HG03378 (cell line): ENCODE results near the gene COX4I1.
"Not testable (repeated sequence)": the region's sequence is repeated elsewhere in the genome, so short reads cannot be mapped to it uniquely, and the experiment has no call there.

Experiments
- ATAC-seq: cut with Tn5 transposase; IDR thresholded peaks from one replicate; pipeline ENCODE4 v1.9.1; 2021; ENCODE audit warnings: mild to moderate bottlenecking, moderate library complexity; ENCODE audit not compliant: unreplicated experiment

Gene COX4I1

DNA sequence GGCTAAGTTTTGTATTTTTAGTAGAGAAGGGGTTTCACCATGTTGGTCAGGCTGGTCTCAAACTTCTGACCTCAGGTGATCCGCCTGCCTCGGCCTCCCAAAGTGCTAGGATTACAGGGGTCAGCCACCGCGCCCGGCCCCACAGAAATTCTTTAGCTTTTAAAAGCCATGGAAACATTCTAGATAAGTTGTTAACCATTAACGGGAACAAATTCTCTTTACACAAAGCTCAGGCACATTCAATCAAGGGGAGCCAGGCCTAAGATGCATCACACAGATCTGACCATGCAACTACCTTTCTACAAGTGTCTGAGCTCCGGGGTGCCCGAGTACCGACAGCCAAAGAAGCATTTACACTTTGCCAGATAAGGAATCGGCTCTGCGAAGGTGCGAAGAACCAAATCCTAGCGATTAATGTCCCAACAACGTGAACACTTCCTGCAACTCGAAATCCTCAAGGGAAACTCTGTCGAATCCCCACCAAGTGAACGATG lies 1.2 kb upstream of the COX4I1 start:
- ATAC-seq, result no peak

DNA sequence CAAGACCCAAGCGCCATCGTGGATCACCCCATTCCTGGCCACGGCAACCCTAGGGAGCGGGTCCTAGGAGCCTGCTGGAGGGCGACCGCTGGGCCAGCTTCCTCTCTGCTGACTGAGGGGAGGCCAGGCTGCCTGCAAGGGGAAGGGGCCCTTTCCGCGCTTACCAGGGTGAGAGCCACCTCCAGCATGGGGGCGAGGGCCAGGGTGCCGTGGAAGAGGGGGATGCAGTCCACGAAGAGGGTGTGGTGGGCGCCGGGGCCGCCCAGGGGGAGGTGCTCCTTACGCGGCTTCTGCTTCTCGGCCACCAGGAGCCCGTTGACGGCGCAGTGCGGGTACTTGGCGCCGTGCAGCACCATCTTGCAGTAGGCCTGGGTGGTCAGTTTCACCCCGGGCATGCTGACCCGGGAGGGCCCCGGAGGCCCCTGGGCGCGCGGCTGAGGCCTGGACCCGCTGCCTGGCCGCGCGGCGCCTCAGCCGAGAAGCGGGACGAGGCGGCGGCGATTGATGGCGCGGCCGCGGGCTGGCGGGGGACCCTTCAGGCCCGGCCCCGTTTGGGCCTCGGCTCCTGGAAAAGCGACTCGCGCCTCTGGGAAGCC lies 496 bp upstream of the COX4I1 start:
- no peak for ATAC-seq

DNA sequence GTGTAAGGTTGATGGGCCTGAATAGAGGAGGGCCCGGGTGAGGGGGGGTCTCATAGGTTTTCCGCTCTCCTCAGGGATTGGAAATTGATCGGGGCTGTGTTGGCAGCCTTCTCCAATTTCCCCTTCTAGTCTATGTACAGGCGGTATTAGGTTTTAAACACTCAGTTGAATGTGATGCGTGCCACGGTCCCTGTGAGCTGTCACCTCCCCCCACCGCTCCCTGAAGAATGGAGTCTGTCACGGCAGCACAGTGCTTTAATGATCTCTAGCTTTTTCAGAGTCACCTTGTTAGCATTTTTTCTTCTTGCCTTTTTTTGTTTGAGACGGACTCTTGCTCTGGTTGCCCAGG lies 800 bp downstream of the COX4I1 start:
- peak; percentile 7 for ATAC-seq

DNA sequence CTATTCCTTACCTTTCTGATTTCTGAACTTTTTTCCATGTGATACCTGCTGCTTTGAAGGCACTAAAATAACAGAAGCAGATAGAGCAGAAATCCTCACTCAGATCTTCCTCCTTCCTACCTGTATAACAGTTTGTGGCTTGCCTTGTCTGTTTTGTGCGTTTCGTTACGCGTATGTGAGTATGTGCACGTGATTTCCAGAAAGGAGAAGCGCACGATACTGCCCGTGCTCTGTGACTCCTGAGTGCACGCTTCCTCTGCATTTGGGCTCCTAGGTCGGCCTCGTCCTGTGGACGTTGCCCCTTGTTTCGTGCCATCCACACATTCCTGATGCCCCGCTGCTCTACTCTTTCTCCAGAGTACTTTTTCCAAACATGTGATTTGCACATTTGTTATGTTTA lies 4.1 kb downstream of the COX4I1 start:
- no peak for ATAC-seq

DNA sequence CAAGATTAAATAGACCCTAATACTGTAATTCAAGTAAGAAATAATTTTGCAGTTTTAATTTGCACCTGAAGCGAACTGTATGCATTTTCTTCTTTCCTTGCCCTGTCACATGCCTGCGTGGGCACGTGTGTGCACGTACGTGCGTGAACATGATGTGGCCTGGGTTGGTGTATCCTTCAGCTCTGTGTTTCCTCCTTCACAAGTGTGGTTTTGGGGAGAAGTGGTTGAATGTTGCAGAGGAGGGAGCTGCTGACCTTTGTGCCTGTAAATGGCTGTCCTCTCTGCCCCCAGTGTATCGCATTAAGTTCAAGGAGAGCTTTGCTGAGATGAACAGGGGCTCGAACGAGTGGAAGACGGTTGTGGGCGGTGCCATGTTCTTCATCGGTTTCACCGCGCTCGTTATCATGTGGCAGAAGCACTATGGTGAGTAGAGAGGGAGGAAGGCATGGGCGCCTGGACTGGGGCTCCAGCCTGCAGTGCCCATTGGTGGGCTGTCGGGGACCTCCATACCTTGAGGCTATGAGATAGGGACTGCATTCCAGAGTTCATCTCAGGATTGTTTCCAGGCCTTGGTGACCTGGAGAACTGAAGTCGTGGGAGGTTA lies 6.0 kb downstream of the COX4I1 start:
- no peak for ATAC-seq

DNA sequence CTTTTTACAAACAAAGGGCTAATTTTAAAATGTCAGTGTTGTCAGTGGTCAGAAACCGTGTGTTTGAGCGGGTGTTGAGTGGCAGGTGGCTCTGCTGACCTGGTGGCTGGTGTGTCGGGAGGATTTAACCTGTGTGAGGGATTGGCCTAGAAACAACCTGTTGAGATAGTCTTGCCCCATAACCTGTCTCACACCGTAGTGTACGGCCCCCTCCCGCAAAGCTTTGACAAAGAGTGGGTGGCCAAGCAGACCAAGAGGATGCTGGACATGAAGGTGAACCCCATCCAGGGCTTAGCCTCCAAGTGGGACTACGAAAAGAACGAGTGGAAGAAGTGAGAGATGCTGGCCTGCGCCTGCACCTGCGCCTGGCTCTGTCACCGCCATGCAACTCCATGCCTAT lies 7.0 kb downstream of the COX4I1 start:
- ATAC-seq, result no peak

DNA sequence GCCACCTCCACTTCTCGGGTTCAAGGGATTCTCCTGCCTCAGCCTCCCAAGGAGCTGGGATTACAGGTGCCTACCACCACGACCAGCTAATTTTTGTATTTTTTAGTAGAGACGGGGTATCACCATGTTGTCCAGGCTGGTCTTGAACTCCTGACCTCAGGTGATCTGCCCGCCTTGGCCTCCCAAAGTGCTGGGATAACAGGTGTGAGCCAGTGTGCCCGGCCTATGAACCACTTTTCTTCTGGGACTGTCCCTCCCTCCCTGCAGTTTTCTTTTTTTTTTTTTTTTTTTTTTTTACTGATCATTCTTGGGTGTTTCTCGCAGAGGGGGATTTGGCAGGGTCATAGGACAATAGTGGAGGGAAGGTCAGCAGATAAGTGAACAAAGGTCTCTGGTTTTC lies 7.8 kb downstream of the COX4I1 start:
- ATAC-seq, result not testable (repeated sequence)

DNA sequence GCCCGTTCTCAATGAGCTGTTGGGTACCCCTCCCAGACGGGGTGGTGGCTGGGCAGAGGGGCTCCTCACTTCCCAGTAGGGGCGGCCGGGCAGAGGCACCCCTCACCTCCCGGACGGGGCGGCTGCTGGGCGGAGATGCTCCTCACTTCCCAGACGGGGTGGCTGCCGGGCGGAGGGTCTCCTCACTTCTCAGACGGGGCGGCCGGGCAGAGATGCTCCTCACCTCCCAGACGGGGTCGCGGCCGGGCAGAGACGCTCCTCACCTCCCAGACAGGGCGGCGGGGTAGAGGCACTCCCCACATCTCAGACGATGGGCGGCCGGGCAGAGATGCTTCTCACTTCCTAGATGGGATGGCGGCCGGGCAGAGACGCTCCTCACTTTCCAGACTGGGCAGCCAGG lies 8.6 kb downstream of the COX4I1 start:
- ATAC-seq, result not testable (repeated sequence)

DNA sequence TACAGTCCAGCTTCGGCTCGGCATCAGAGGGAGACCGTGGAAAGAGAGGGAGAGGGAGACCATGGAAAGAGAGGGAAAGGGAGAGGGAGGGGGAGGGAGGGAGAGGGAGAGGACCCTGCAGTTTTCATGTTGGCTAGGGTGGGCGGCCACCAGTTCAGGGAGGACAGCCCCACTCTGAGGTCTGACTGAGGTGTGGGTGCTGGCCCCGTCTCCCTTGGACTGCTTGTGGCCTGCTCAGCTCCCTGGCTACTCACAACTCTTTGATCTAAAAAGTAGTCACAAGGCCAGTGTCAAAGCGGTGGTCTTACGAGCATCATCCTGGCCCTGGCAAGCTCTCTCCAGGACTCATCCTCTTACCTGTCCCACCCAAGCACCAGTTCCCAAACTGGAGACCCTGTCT lies 9.4 kb downstream of the COX4I1 start:
- no peak for ATAC-seq

DNA sequence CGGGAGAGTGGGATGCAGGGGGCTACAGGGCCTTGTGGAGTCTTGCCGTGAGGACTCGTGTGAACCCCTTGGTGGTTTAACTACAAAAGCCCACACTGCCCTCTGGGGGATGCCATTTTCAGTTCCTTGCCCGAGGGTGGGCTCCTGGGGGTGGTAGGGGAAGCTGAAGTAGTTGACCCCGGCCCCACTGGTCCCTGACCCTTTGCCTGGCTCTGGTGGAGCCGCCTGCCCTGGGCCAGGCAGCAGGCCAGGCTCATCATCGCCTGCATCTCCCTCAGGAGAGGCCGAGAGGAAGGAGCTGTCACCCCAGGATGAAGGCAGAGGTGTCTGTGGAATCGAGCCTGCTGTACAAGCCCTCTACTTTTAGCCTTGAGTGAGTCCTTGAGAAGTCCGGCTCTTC lies 10.2 kb downstream of the COX4I1 start:
- no peak for ATAC-seq

DNA sequence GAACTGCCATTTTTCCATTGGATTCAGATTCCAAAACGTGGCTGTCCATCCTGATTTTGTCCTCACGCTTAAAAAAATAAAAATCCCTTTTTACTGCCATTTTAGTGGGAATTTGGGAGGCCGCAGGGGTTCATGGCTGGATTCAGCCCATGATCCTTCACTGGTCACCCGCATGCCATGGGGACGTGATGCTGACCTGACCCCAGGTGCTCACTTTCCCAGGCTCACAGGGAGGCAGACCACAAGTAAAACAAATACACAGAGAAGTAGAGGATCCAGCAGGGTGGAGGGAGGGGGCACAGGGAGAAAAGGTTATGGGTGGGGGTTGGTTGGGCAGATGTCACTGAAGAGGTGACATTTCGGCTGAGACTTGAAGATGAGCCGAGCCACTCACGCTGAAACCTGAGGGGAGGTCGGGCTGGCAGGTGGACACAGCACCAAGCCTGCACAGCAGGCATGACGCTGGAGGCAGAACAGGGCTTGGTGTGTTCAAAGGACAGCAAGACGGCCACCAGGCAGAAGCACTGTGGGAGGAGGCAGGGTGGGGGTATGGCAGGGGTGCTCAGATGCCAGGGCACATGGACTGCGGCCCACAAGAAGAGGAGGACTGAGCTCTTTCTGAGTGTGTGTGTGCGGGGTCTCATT lies 10.7 kb downstream of the COX4I1 start:
- ATAC-seq, result no peak

DNA sequence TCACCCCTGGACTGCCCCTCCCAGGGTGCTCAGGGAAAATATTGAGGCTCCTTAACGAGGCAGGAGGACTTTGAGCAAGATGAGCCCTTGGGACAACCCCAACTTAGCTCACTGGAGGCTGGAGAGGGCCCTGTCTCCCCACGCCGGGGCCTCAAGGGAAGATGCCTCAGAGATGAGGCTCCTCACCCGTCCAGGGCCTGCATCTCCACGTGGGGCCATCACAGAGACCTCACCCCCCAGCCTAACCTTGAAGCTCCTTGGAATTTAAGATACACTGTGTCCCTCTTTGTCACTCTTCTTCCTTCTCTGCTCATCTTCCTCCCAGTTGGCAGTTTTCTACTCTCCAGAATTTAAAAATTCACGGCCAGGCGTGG lies 11.2 kb downstream of the COX4I1 start:
- ATAC-seq, result no peak

DNA sequence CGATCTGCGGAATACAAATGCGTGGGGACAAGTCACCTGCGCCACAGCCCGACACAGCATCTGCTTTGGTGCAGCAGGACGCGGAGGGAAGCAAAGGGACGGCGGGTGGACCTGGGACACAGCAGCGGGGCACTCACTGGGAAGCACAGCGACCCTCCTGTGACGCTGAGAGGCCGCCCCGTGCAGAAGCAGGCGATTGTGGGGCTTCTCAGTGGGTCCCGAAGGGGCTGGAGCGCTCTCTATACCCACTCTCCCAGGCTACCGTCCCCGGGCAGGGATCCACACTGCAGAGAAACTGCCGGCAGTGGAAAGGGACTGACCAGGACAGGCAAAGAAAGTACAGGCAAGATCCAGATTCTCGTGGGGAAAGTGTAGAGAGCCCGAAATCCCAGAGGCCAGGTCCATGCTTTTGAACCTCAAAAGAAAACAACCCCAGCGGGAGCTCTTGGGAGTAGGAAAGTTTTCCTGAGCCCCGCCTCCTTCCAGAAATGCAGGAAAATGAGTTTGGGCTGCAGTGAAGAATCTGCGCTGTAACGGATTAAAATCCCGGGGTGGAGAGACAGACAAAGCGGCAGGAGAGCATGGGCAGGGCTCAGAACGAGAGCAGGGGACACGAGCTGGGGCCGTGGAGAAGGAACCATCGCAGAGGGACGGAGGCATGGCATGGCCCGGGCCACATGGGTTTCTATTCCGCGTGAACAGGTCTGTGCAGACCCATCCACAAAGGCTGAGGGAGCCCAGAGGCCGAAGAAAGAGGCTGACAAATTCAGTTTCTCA lies 12.7 kb downstream of the COX4I1 start:
- ATAC-seq, result no peak

DNA sequence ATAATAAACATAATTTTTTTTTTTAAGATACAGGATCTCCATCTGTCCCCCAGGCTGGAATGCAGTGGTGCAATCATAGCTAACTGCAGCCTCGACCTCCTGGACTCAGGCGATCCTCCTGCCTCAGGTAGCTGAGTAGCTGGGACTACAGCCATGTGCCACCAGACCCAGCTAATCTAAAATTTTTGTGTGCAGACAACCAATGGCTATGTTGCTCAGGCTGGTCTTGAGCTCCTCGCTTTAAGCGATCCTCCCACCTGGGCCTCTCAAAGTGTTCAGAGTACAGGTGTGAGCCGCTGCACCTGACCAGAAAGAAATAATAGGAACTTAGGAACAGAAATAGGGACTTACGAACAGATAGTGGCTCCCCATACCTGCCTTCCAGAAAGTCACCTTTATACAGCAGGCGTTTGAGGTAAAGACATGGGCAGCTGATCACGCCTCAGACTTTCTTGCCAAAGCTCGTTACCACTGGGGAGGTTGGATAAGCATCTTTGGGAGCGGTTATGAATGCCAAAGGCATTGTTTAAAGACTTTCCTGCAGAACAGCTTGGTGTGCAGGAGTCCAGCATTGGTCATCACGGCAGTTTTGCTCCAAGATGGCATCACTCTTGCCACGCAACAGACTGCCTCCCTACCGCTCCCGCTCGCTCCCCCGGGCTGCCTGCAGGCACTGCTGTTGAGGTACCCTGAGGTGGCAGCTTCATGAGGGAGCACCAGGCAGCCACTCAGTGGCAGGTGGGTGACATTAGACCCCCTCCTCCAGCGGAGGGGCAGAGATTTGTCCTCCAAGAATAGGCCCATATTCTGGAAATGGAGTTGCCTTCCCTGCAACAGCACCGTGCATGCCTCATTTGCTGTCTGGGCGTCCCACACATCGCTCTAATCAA lies 13.6 kb downstream of the COX4I1 start:
- ATAC-seq, result no peak

DNA sequence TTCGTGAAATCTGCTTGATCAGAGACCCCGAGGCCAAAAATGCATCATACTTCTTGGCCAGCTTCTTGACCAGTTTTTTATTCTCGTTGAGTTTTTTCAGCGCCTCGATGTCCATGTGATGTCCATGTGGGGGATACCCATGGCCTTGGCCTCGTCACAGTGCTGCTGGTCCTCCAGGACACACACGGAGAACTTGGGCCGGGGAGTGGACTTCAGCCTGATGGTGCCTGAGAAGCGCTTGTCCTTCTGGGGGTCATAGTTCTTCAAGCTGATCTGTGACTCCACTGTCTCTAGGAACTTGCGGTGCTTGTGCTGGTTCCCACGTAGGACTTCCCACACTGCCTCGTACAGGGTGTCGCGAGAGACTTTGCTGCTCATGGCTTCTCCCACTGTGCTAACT lies 16.7 kb downstream of the COX4I1 start:
- ATAC-seq, result no peak

DNA sequence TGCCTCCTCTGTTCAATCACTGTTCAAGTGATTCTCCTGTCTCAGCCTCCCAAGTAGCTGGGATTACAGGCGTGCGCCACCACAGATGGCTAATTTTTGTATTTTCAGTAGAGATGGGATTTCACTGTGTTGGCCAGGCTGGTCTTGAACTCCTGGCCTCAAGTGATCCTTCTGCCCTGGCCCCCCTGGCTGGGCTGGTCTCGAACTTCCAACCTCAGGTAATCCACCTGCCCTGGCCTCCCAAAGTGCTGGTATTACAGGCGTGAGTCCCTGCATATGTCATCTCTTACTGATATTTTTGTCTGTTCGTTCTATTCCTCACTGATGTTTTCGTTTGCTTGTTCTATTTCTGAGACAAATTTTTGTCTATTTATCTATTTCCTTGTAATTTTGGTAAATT lies 17.7 kb downstream of the COX4I1 start:
- ATAC-seq, result not testable (repeated sequence)

DNA sequence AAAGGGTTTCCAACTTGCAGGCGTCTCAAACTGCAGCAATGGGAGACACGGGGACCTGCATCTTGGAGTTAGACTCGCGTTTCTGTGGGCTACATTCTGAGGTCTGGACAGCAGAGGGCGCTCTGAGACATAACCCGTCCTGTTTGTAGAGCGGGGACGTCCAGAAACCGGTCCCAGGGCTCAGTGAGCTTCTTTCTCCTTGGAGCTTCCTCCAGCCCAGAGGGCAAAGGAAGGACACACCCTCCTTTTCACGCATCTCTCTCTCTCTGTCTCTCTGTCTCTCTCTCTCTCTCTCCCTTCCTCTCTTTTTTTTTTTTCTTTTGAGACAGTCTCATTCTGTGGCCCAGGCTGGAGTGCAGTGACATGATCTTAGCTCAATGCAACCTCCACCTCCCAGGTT lies 19.8 kb downstream of the COX4I1 start:
- no peak for ATAC-seq

DNA sequence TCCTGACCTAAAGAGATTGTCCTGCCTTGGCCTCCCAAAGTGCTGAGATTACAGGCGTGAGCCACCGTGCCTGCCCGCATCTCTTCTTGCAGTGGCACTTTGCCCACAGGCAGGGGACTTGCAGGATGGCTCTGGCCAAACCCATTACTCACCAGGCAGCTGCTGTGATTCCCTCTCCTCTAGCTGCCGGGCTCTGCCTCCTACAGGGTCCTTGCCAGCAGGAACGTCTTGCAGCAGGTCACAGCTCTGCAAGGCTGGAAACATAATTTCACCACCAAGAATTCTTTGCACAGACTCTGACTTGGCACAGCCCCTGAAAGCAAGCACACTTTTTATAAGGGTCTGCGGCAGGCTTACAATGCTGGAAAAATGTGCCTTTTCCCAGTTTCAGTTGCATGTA lies 20.3 kb downstream of the COX4I1 start:
- no peak for ATAC-seq

DNA sequence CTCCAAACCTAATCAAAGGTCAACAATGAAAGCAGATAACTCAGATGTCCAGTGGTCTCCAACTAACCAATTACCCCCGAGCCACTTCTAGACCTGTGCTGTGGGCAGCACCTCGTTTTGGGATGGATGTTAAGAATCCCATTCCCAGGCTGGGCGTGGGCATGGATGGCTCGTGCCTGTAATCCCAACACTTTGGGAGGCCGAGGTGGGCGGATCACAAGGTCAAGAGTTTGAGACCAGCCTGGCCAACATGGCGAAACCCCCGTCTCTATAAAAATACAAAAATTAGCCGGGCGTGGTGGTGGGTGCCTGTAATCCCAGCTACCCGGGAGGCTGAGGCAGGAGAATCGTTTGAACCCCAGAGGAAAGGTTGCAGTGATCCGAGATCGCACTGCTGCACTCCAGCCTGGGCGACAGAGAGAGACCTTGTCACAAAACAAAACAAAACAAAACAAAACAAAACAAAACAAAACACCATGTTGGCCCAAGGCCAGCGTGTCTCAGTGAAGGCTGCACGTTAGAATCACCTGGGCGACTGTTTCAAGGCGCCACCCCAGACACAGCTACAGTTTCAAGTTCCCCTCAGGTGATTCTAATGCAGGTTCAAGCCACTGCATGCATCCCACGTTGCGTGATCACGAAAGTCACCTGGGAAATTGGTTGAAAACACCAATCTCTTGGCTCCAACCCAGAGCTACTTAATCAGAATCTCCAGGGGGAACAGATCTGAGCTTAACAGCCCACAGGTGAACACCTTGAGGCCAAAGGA lies 21.3 kb downstream of the COX4I1 start:
- ATAC-seq, result peak; percentile 13
